K562 (cell line): ENCODE data around the gene TGM5. TPM values are rescaled to one million over a fixed set of nuclear protein-coding genes. Genes with fewer than 3 reads are reported as not detected.
A peak's percentile ranks its signal among the peaks of the same experiment; 100 is the strongest.

Source experiments
- STAT5A ChIP-seq: IDR thresholded peaks from 2 replicates; pipeline ENCODE4 v1.6.1; 2012; ENCODE audit warnings: low read length, inconsistent platforms, borderline replicate concordance
- THRAP3 ChIP-seq: fragments of 450-650 bp; IDR thresholded peaks from 2 replicates; pipeline ENCODE4 v1.6.1; 2016; ENCODE audit warnings: mild to moderate bottlenecking, inconsistent platforms, borderline replicate concordance
- ZBTB7A ChIP-seq: IDR thresholded peaks from 2 replicates; pipeline ENCODE4 v1.6.1; 2011; ENCODE audit warnings: low read depth, mild to moderate bottlenecking, low read length, moderate library complexity, borderline replicate concordance; ENCODE audit not compliant: control insufficient read depth
- ZNF699 ChIP-seq: fragments of 250-450 bp; sonication (Bioruptor Pico); IDR thresholded peaks from 2 replicates; pipeline ENCODE4 v1.8.0; 2021; ENCODE audit warnings: mild to moderate bottlenecking, moderate library complexity; ENCODE audit not compliant: insufficient replicate concordance
- polyA plus RNA-seq, 8 experiments: library from polyadenylated mRNA; depleted of rRNA in 4 of 8; stranded (reverse) in 5 of 8; unstranded in 3 of 8; fragments of >200 nt; fragmentation: Nextera tagmentation in 2 of 8; fragmentation: Illumina TruSeq in 1 of 8; extraction: Ambion mirVana in 2 of 8; extraction: Trizol in 1 of 8; gene quantifications; 2 replicates each; pipeline versions ENCODE4 v1.2.1 to v1.2.3, GENCODE V29; 2011 to 2014; ENCODE audit warnings: inconsistent platforms in 1 of 8, missing spikeins in 1 of 8
- total RNA-seq, 7 experiments: library from RNA; depleted of rRNA in 6 of 7; stranded (reverse); fragments of >200 nt in 6 of 7; fragmentation: Illumina TruSeq in 2 of 7; extraction: Trizol in 2 of 7; gene quantifications; 2 replicates each; pipeline versions ENCODE4 v1.2.1 to v1.2.3, GENCODE V29; 2011 to 2021; ENCODE audit warnings: low replicate concordance in 1 of 7
- TF ChIP-seq, protein P1 (sequence below): conservative IDR thresholded peaks from 2 replicates; pipeline ENCODE4 v1.6.1; 2011; ENCODE audit warnings: low read depth, mild to moderate bottlenecking, low read length; ENCODE audit not compliant: control insufficient read depth
- TF ChIP-seq, protein P2 (sequence below): fragments of 450-650 bp; IDR thresholded peaks from 2 replicates; pipeline ENCODE4 v1.6.1; 2017; ENCODE audit warnings: mild to moderate bottlenecking, moderate library complexity
- TF ChIP-seq, protein P3 (sequence below): sonication (generic); formaldehyde crosslinking; IDR thresholded peaks from 2 replicates; pipeline ENCODE4 v1.8.1; 2022; ENCODE audit warnings: missing genetic modification reagents
- TF ChIP-seq, protein P4 (sequence below), 2 experiments: IDR thresholded peaks; 2 replicates each; pipeline ENCODE4 v1.6.1; 2011; ENCODE audit warnings: borderline replicate concordance in 1 of 2, control low read depth in 1 of 2, low read depth in 1 of 2, low read length in 1 of 2, mild to moderate bottlenecking in 1 of 2, mixed read lengths in 1 of 2, moderate library complexity in 1 of 2; ENCODE audit not compliant: insufficient read depth in 1 of 2, insufficient read length in 1 of 2, poor library complexity in 1 of 2, severe bottlenecking in 1 of 2; ENCODE audit errors: extremely low read depth in 1 of 2
- TF ChIP-seq, protein P5 (sequence below): sonication (generic); formaldehyde crosslinking; IDR thresholded peaks from 2 replicates; pipeline ENCODE4 v1.8.0; 2023; ENCODE audit warnings: mild to moderate bottlenecking, missing genetic modification reagents
- TF ChIP-seq, protein P6 (sequence below): IDR thresholded peaks from 3 replicates; pipeline ENCODE4 v1.6.1; 2011; ENCODE audit warnings: borderline replicate concordance, mild to moderate bottlenecking; ENCODE audit not compliant: insufficient read length, insufficient read depth
- TF ChIP-seq, protein P7 (sequence below): fragments of 250-450 bp; sonication (Bioruptor Pico); IDR thresholded peaks from 2 replicates; pipeline ENCODE4 v1.9.0; 2021; ENCODE audit warnings: mild to moderate bottlenecking
- TF ChIP-seq, protein P8 (sequence below), 2 experiments: fragments of 450-650 bp; IDR thresholded peaks; 2 replicates each; pipeline ENCODE4 v1.6.1; 2016
- TF ChIP-seq, protein P9 (sequence below): fragments of 450-650 bp; IDR thresholded peaks from 2 replicates; pipeline ENCODE4 v1.6.1; 2014; ENCODE audit warnings: low read depth, mild to moderate bottlenecking, moderate library complexity, borderline replicate concordance

The TGM5 gene
- total and polyA plus RNA-seq, 9 of the 15 experiments (the other 6 are each of a cell fraction or from before 2014, with no cell fraction given): 0.03 to 0.10 (median 0.07) TPM; not detected in 6

DNA sequence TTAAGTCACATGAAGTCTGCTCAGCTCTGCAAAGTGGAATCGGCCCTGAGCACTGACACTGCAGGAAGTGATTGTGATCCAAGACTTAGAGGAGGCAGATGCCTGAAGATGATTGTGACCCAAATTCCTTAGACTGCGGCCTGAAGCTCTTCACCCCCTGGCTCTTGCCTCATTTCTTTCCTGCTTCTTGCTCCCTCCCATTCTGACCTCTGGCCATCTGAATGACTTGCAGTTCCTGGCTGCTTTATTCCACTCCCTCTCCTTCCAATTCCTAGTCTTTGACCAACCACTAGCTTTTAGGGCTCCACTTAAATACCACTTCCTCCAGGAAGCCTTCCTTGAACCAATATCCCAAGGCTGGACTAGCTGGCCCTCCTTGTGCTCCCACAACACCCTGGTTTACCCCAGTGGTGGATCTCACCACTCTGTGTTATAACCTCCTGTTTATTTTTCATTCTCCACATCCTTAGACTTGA is 36.0 kb downstream of the TGM5 start (continued):
- TF ChIP-seq, protein P1, sequence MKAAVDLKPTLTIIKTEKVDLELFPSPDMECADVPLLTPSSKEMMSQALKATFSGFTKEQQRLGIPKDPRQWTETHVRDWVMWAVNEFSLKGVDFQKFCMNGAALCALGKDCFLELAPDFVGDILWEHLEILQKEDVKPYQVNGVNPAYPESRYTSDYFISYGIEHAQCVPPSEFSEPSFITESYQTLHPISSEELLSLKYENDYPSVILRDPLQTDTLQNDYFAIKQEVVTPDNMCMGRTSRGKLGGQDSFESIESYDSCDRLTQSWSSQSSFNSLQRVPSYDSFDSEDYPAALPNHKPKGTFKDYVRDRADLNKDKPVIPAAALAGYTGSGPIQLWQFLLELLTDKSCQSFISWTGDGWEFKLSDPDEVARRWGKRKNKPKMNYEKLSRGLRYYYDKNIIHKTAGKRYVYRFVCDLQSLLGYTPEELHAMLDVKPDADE: no peak
- TF ChIP-seq, protein P2, sequence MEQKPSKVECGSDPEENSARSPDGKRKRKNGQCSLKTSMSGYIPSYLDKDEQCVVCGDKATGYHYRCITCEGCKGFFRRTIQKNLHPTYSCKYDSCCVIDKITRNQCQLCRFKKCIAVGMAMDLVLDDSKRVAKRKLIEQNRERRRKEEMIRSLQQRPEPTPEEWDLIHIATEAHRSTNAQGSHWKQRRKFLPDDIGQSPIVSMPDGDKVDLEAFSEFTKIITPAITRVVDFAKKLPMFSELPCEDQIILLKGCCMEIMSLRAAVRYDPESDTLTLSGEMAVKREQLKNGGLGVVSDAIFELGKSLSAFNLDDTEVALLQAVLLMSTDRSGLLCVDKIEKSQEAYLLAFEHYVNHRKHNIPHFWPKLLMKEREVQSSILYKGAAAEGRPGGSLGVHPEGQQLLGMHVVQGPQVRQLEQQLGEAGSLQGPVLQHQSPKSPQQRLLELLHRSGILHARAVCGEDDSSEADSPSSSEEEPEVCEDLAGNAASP: no peak
- TF ChIP-seq, protein P3, sequence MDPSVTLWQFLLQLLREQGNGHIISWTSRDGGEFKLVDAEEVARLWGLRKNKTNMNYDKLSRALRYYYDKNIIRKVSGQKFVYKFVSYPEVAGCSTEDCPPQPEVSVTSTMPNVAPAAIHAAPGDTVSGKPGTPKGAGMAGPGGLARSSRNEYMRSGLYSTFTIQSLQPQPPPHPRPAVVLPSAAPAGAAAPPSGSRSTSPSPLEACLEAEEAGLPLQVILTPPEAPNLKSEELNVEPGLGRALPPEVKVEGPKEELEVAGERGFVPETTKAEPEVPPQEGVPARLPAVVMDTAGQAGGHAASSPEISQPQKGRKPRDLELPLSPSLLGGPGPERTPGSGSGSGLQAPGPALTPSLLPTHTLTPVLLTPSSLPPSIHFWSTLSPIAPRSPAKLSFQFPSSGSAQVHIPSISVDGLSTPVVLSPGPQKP (CRISPR knock-in tag): no peak
- TF ChIP-seq, protein P4, sequence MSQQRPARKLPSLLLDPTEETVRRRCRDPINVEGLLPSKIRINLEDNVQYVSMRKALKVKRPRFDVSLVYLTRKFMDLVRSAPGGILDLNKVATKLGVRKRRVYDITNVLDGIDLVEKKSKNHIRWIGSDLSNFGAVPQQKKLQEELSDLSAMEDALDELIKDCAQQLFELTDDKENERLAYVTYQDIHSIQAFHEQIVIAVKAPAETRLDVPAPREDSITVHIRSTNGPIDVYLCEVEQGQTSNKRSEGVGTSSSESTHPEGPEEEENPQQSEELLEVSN (IDR thresholded peaks at IDR 0.05; ENCODE audit: borderline replicate concordance in 1 of 2, extremely low read depth in 1 of 2, insufficient read depth in 1 of 2, insufficient read length in 1 of 2, low read depth in 1 of 2, low read length in 1 of 2, poor library complexity in 1 of 2, severe bottlenecking in 1 of 2): no peak
- TF ChIP-seq, protein P5, sequence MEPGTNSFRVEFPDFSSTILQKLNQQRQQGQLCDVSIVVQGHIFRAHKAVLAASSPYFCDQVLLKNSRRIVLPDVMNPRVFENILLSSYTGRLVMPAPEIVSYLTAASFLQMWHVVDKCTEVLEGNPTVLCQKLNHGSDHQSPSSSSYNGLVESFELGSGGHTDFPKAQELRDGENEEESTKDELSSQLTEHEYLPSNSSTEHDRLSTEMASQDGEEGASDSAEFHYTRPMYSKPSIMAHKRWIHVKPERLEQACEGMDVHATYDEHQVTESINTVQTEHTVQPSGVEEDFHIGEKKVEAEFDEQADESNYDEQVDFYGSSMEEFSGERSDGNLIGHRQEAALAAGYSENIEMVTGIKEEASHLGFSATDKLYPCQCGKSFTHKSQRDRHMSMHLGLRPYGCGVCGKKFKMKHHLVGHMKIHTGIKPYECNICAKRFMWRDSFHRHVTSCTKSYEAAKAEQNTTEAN (CRISPR knock-in tag): no peak
- TF ChIP-seq ZBTB7A (no peak), ZNF699 (no peak), THRAP3 (no peak), STAT5A (peak; percentile 54; the same call in 1 of the 2 replicates)
- TF ChIP-seq, protein P6, sequence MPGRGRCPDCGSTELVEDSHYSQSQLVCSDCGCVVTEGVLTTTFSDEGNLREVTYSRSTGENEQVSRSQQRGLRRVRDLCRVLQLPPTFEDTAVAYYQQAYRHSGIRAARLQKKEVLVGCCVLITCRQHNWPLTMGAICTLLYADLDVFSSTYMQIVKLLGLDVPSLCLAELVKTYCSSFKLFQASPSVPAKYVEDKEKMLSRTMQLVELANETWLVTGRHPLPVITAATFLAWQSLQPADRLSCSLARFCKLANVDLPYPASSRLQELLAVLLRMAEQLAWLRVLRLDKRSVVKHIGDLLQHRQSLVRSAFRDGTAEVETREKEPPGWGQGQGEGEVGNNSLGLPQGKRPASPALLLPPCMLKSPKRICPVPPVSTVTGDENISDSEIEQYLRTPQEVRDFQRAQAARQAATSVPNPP: no peak
- TF ChIP-seq, protein P7, sequence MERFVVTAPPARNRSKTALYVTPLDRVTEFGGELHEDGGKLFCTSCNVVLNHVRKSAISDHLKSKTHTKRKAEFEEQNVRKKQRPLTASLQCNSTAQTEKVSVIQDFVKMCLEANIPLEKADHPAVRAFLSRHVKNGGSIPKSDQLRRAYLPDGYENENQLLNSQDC: no peak
- TF ChIP-seq, protein P8, sequence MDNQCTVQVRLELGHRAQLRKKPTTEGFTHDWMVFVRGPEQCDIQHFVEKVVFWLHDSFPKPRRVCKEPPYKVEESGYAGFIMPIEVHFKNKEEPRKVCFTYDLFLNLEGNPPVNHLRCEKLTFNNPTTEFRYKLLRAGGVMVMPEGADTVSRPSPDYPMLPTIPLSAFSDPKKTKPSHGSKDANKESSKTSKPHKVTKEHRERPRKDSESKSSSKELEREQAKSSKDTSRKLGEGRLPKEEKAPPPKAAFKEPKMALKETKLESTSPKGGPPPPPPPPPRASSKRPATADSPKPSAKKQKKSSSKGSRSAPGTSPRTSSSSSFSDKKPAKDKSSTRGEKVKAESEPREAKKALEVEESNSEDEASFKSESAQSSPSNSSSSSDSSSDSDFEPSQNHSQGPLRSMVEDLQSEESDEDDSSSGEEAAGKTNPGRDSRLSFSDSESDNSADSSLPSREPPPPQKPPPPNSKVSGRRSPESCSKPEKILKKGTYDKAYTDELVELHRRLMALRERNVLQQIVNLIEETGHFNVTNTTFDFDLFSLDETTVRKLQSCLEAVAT (IDR thresholded peaks at IDR 0.05): no peak
- TF ChIP-seq, protein P9, sequence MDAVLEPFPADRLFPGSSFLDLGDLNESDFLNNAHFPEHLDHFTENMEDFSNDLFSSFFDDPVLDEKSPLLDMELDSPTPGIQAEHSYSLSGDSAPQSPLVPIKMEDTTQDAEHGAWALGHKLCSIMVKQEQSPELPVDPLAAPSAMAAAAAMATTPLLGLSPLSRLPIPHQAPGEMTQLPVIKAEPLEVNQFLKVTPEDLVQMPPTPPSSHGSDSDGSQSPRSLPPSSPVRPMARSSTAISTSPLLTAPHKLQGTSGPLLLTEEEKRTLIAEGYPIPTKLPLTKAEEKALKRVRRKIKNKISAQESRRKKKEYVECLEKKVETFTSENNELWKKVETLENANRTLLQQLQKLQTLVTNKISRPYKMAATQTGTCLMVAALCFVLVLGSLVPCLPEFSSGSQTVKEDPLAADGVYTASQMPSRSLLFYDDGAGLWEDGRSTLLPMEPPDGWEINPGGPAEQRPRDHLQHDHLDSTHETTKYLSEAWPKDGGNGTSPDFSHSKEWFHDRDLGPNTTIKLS: peak; percentile 29; the same call in 1 of the 2 replicates
